ENCODE measurements around the gene CDKN2A.

The CDKN2A gene

GRCh38 chr9:21988056-21988990 is 5.9 kb downstream of the CDKN2A start:
- Histone ChIP-seq H3K27me3 (ENCODE audit: insufficient read depth, low read depth, severe bottlenecking) (no peaks in the 10 kb centered on the region), H3K4me3 (ENCODE audit: low read depth, low read length) (no peak overlapping the region), H3K27ac (no peak overlapping the region), H3K9me3 (ENCODE audit: severe bottlenecking) (no peaks in the 10 kb centered on the region), H3K36me3 (peaks cover 2% of the 10 kb centered on the region; the same call in 1 of the 2 replicates)
- no peak for DNase-seq
- TF ChIP-seq, protein P1, sequence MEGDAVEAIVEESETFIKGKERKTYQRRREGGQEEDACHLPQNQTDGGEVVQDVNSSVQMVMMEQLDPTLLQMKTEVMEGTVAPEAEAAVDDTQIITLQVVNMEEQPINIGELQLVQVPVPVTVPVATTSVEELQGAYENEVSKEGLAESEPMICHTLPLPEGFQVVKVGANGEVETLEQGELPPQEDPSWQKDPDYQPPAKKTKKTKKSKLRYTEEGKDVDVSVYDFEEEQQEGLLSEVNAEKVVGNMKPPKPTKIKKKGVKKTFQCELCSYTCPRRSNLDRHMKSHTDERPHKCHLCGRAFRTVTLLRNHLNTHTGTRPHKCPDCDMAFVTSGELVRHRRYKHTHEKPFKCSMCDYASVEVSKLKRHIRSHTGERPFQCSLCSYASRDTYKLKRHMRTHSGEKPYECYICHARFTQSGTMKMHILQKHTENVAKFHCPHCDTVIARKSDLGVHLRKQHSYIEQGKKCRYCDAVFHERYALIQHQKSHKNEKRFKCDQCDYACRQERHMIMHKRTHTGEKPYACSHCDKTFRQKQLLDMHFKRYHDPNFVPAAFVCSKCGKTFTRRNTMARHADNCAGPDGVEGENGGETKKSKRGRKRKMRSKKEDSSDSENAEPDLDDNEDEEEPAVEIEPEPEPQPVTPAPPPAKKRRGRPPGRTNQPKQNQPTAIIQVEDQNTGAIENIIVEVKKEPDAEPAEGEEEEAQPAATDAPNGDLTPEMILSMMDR (IDR thresholded peaks at IDR 0.05; ENCODE audit: low read depth, low read length), result no peak

DNA sequence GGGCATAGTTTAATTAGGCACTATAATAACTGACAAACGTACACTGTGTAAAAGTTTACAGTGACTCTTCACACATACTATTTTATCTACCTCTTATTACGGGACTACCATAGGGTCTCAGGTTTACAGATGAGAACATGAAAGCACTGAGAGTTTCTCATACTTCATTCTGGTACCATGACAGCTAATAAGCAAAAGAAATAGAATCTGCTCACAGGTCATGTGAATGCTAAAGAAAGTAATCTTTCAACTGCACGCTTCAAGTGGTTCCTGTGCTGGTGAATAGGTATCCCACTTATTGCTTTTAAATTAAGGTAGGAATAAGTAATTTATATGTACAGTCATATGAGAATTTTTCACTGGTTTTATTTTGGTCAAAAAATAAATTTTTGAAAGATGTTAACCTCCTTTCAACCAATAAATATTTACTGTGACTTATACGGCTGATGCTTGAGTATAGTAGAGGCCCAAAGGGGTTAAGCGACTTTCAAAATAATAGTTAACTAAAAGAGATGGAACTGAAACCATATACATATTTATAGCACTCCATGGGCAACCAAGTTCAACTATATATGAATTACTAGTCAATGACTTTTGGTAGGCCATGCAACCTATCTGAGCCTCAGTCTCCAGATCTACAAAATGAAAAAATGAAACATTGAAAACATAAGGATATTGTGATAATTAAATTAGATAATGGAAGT is 8.1 kb downstream of the CDKN2A start:
- no peak overlapping the region for H3K4me3 ChIP-seq (ENCODE audit: low read depth, low read length)
- no peak for DNase-seq
- TF ChIP-seq, protein P1 (IDR thresholded peaks at IDR 0.05; ENCODE audit: low read depth, low read length), result no peak
- H3K27ac ChIP-seq, result no peak overlapping the region
- H3K9me3 ChIP-seq (ENCODE audit: severe bottlenecking), result no peaks in the 10 kb centered on the region
- no peaks in the 10 kb centered on the region; the same call in 1 of the 2 replicates for H3K36me3 ChIP-seq
- H3K27me3 ChIP-seq (ENCODE audit: insufficient read depth, low read depth, severe bottlenecking), result no peaks in the 10 kb centered on the region

DNA sequence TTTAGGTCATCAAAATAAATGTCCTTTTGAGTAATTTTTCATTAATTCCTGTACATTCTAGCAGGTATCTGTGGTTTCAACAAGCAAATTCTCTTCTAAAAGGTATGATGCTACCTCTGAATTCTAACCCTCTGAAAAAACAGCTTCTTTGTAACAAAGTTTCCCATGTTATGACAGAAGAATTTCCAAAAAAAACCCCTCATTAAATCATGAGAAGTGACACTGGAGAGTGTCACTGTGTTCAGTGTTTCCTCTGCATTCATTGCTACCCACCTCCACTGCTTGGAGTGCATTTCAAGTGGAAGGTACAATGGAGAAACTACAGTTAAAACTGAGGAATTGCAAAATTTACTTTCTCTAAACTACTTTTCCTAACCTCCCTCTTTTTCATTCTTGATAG is 10.1 kb downstream of the CDKN2A start:
- TF ChIP-seq, protein P1 (IDR thresholded peaks at IDR 0.05; ENCODE audit: low read depth, low read length), result no peak
- Histone ChIP-seq H3K27me3 (ENCODE audit: insufficient read depth, low read depth, severe bottlenecking) (no peaks in the 10 kb centered on the region), H3K9me3 (ENCODE audit: severe bottlenecking) (no peaks in the 10 kb centered on the region), H3K27ac (no peak overlapping the region), H3K36me3 (no peaks in the 10 kb centered on the region), H3K4me3 (ENCODE audit: low read depth, low read length) (no peak overlapping the region)
- DNase-seq, result no peak

GRCh38 chr9:21983561-21983935 is 10.6 kb downstream of the CDKN2A start:
- Histone ChIP-seq H3K4me3 (ENCODE audit: low read depth, low read length) (no peak overlapping the region), H3K9me3 (ENCODE audit: severe bottlenecking) (no peaks in the 10 kb centered on the region), H3K36me3 (no peaks in the 10 kb centered on the region), H3K27me3 (ENCODE audit: insufficient read depth, low read depth, severe bottlenecking) (no peaks in the 10 kb centered on the region), H3K27ac (no peak overlapping the region)
- no peak for DNase-seq
- TF ChIP-seq, protein P1 (IDR thresholded peaks at IDR 0.05; ENCODE audit: low read depth, low read length), result no peak

- no peak overlapping the region for H3K27ac ChIP-seq
Observed at GRCh38 chr9:21982861-21983560, 11.2 kb downstream of the CDKN2A start.

More at GRCh38 chr9:21982861-21983560, 11.2 kb downstream of the CDKN2A start:
- no peaks in the 10 kb centered on the region for H3K27me3 ChIP-seq (ENCODE audit: insufficient read depth, low read depth, severe bottlenecking)
- no peak for DNase-seq
- no peaks in the 10 kb centered on the region for H3K9me3 ChIP-seq (ENCODE audit: severe bottlenecking)
- no peak overlapping the region for H3K4me3 ChIP-seq (ENCODE audit: low read depth, low read length)
- H3K36me3 ChIP-seq, result no peaks in the 10 kb centered on the region
- TF ChIP-seq, protein P1 (IDR thresholded peaks at IDR 0.05; ENCODE audit: low read depth, low read length), result no peak

Measured in WERI-Rb-1 (cell line).